Measurements from ENCODE around the gene C17orf114. TPM values are rescaled to one million over a fixed set of nuclear protein-coding genes. Genes with fewer than 3 reads are reported as not detected.

The C17orf114 gene

DNA sequence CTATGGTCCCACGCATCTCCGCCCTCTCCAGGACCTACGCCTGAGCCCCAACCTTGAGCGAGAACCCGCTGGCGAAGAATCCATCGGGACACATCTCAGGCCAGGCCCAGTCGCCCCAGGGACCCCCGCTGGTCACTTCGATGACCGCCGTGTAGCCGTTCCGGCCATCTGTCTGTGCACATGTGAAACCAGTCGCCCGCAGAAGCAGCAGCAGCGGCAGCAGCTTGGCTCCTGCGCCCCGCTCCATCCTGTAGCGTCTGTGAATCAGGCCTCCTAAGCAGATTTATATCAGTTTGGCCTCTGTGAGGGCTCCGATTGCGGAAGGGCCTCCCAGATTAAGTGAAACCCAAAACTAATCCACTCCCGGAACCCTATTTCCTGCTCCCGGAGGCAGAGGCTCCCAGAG lies 16.0 kb downstream of the C17orf114 start, which contains the start of gene VMO1:
Gene VMO1 (minus strand): TSS at position 259 of the 406 bp plus-strand sequence. CDS start 12 bp downstream, at position 247.
- DNase-seq, result no peak

DNA sequence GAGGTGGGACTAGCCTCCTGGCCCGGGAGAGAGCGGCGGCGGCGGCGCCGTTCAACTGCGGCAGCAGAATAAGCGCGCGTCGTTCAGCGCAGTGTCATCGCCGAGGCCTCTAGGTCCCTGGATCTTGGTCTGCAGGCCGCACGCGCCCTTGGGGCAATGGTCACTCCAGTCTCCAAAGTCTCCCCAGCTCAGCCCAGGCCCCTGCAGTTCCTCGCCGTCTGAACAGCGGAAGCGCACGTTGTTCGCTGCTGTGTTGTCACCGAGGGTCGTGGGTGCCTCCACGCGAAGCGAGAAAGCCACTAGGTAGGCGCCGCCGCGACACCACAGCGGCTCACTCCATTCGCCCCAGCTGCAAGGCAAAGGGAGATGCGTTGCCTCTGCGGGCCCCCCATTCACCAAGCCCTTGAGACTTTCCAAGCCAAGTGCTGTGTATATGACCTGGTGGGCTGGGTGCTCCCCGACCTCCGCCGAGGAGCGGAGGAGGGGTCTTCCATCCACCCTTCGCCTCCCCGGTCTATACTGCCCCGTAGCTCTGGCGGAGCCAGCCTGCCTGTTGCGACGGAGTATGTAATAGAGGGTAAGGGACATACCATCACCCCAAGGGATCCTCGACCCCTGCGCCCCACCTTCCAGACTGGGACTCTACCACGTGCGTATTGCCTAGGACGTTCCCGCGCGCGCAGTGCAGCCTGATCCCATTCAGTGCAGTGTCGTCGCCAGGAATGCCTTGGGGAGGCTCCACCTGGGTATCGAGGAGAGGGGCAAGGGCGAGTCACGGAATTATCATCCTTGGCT lies 16.6 kb downstream of the C17orf114 start:
- DNase-seq, result no peak

DNA sequence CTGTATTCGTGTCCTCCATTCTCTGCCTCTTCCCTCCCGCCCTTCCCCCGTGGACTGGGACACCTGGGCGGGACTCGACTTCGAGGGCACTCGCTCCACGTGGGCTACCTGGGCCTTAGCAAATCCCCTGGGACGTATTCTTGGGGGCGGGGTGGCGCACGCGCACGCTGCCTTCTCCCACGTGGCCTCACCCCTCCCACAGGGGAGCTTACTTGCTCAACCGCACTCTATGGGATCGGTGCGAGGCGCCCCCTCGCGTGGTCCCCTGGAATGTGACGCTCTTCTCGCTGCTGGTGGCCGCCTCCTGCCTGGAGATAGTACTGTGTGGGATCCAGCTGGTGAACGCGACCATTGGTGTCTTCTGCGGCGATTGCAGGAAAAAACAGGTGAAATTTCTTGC lies 19.5 kb downstream of the C17orf114 start:
- no peak for DNase-seq

DNA sequence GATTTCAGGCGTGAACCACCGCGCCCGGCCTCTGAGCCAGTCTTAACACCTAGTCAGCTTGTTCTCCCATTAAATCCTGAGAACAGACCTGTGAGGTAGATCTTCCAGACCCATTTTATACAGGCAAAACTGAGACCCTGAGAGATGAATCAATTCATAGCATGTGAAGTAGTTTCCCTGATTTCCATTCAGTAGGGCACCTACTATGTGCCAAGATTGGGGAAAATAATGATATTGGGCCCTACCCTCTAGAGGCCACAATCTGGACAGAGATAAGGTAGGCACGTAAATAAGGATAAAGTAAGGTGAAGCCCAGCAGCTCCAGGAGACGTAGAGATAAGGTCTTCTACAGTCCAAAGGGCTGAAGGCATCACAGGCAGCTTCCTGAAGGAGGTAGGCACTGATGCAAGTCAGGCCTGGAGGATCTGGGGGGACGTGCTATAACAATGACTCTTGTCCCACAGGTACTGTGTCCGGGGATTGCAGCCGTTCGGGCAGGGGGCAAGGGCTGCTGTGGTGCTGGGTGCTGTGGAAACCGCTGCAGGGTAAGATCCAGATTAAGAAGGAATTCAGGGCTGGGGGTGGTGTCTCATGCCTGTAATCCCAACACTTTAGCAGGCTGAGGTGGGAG lies 21.7 kb downstream of the C17orf114 start:
- no peak for DNase-seq

DNA sequence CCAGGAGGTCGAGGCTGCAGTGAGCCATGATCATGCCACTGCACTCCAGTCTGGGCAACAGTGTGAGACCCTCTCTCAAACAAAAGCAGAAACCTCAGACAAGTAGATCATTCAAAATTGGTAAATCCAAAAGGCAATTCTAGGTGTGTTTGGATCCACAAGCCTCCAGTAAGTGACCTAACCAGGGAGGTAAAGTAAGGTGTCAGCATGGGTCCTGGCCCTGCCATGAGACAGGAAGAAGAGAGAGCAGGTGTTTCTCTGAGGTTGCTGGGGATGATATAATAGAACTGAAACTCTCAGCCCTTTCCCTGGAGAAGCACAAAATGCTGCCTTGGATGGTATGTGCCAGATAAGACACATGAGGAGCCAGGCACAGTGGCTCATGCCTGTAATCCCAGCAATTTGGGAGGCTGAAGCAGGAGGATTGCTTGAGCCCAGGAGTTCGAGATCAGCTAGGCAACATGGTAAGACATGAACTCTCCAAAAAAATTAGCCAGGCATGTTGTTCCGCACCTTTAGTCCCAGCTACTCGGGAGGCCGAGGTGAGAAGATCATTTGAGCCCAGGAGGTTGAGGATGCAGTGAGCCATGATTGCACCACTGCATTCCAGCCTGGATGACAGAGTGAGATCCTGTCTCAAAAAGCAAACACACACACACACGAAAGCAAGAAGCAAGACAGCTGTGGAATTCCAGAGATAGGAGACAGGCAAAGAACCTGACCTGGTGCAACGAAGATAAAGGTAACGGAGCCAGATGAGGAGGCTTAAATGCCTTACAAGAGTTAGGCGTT lies 24.0 kb downstream of the C17orf114 start:
- DNase-seq, result no peak

DNA sequence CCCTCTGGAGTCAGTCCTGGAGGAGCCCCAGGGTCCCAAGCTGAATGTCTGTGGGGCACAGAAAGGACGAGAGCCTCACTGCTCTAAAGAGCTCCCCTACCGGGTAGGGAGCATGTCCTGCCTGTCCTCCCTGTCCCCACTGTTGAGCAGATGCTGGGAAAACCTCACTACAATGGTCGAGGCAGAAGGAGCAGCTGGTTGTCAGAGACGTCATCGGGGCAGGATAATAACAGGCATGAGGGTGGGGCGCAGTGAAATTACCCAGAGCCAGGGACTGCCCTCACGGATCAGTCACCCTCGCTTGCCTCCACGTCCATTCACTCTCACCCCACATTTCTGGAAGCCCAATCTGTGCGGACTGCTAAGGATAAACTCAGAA lies 29.9 kb downstream of the C17orf114 start:
- DNase-seq, result no peak

DNA sequence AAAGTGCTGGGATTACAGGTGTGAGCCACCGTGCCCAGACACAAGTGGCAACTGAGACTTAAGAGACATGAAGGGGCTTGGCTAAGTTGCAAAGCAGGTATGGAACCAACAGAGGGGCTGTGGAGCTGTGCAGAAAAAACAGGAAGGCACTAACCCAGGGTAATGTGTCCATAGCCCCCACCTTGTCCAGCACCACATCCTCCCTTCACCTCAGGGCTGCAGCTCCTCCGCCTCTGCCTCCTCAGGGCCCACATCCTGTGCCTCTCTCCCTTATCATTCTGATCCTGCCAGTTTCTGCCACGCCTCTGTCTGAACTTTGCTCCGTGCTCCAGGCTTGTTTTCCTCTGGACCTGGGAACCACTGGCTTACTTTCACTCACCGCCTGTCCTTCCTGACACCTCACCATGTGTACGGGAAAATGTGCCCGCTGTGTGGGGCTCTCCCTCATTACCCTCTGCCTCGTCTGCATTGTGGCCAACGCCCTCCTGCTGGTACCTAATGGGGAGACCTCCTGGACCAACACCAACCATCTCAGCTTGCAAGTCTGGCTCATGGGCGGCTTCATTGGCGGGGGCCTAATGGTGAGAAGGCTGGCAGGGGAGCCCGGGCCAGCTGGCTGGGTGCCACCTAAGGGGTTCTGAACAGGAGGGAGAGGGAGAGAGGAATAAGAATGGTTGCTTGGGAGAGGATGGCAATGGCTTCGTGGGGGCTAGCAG lies 30.5 kb downstream of the C17orf114 start, which contains the start of gene TM4SF5:
Gene TM4SF5 (plus strand): TSS at position 368 of the 716 bp plus-strand sequence. CDS start 37 bp downstream, at position 405.
- DNase-seq, result no peak

DNA sequence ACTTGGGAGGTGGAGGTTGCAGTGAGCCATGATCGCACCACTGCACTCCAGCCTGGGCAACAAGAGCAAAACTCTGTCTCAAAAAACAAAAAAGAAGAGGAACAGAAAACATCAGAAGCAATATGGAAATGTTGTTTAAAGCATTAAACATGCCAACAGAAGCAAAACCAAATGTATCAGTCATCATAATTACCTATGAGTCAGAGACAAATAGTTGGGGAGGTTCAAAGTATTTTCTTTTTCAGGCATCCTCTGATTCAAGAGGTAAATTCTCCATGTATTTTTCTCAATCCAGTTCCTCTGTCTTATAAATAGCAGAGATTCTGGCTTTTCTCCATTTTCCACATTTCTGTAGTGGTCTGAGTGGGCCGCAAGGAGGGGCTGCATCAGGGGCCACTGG lies 32.5 kb downstream of the C17orf114 start:
- DNase-seq, result no peak

DNA sequence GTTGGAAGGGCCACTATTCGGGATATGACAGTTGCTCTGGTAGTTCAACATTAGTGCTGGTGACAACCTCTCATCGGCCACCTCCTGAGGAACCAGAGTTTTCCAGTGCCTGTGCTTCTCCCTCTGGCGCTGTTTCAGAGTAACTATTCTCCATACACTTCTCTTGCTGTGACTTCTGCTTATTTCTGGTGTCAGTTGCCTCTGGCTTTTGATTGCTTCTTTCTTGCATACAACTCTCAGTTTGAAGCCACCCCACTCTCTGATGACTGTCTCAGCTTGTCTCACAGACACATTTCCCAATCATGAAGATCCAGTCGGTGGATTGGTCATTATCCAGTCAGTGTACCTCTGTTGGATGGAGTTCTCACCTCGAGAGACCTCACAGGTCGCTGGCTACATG lies 33.8 kb downstream of the C17orf114 start:
- no peak for DNase-seq

DNA sequence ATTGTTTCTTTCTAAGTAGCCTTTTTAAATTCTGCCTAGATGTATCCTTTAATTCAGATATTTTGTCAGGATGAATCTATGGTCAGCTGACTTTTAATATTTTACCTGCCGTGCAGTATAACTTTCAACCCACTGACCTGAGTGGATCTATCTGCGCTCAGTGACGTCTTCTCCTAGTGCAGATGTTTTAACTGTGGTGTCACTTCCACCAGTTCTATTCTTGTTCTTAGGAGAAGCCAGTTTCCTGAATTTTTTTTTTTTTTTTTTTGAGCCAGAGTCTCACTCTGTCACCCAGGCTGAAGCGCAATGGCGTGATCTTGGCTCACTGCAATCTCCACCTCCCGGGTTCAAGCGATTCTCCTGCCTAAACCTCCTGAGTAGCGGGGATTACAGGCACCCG lies 35.4 kb downstream of the C17orf114 start:
- no peak for DNase-seq

DNA sequence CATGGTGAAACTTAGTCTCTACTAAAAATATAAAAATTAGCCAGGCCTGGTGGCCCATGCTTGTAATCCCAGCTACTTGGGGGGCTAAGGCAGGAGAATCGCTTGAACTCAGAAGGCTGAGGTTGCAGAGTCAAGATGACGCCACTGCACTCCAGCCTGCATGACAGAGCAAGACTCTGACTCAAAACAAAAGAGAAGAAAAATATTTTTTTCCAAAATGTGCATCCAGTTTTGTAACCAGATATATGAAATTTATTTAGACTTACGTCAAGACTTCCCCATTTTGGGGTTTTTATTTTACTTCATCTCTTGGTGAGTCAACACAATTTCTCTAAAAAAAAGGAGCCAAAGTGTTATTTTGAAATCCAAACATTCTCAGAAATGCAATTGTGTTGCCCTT lies 35.9 kb downstream of the C17orf114 start:
- no peak for DNase-seq

DNA sequence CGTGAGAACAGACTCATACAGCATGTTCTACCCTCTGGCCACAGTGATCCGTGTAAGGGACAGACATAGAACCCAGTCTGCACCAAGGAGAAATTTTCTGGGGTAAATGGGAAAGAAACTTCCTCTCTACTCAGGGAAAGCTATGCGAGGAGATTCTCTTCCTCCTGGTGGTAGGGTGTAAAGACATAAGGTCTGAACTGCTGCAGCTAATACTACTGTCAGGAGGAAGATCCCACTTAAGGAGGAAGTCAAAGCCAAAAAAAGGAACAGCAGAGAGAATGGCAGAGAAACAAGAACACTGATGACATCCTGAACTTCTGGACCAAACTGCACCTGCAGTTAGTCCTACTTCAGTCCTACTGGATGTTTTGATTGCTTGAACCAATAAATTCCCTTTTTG lies 37.5 kb downstream of the C17orf114 start:
- DNase-seq, result no peak

DNA sequence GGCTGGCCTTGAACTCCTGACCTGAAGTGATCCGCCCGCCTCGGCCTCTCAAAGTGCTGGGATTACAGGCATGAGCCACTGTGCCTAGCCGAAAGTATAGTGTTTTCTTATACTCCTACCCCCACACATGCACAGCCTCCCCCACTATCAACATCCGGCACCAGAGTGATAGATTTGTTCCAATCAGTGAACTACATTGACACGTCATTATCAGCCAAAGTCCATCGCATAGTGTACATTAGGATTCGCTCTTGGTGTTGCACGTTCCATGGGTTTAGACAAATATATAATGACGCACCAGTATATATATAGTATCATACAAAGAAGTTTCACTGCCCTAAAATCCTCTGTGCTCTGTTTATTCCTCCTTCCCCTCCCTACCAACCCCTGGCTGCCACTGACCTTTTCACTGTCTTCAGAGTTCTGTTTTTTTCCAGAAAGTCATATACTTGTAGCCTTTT lies 42.3 kb downstream of the C17orf114 start:
- DNase-seq, result no peak

DNA sequence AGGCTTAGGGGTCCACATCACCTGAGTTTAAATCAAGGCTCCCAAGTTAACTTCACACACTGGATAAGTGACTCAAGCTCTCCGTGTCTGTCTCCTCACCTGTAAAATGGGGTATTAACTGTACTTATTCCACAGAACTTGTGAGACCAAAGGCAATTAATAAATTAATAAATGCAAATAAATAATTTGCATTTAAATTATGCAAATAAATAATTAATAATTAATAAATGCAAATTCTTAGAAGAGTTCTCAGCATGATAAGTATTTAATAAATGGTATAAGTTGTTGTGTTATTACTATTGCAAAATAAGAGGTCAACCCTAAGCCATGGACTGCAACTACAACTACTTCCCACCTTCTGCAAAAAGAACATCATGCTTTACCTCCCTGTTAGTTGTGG lies 48.7 kb downstream of the C17orf114 start:
- DNase-seq, result no peak

DNA sequence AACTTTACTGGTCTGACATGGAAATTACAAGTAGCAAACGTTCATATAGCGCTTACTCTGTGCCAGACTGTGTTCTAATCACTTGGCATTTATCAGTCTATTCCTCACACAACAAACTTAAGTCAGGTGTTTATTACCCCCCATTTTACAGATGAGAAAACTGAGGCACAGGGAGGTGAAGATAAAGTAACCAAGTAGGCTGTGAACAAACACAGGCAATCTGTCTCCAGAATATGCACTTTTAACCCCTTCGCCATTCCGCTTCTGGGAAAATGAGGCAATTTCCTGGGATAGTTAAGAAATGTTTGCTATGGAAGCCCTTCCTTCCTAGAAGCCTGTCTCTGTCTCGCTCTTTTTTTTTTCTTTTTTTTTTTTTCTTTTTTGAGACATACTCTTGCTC lies 50.2 kb downstream of the C17orf114 start:
- DNase-seq, result no peak

Other genes starting within 250 kb of the C17orf114 start
- gene MYBBP1A, start 246.9 kb downstream of the C17orf114 start, total RNA-seq, result 28.5 TPM
- gene GGT6, start 241.8 kb downstream of the C17orf114 start, total RNA-seq, result not detected
- gene SMTNL2, start 217.8 kb downstream of the C17orf114 start, total RNA-seq, result 3.7 TPM
- not detected for gene ALOX15, start 160.7 kb downstream of the C17orf114 start, total RNA-seq
- gene PELP1, start 98.2 kb downstream of the C17orf114 start, total RNA-seq, result 33.5 TPM
- 10.5 TPM for gene ARRB2, start 91.7 kb downstream of the C17orf114 start, total RNA-seq
- gene MED11, start 70.9 kb downstream of the C17orf114 start, total RNA-seq, result 5.6 TPM
- gene ZMYND15, start 62.5 kb downstream of the C17orf114 start, total RNA-seq, result 0.31 TPM
- gene CXCL16, start 62.4 kb downstream of the C17orf114 start, total RNA-seq, result 1.2 TPM
- not detected for gene TM4SF5, start 30.4 kb downstream of the C17orf114 start, total RNA-seq
- gene VMO1, start 16.0 kb downstream of the C17orf114 start, total RNA-seq, result 0.62 TPM
- gene GLTPD2, start 13.4 kb downstream of the C17orf114 start, total RNA-seq, result not detected
- gene PSMB6, start 6.2 kb downstream of the C17orf114 start, total RNA-seq, result 64.4 TPM
- gene PLD2, start 4.8 kb upstream of the C17orf114 start, total RNA-seq, result 6.1 TPM
- gene MINK1, start 31.0 kb upstream of the C17orf114 start, total RNA-seq, result 18.4 TPM
- gene C17orf107, start 97.2 kb upstream of the C17orf114 start, total RNA-seq, result 6.9 TPM
- gene CHRNE, start 100.8 kb upstream of the C17orf114 start, total RNA-seq, result 0.62 TPM
- gene GP1BA, start 129.9 kb upstream of the C17orf114 start, total RNA-seq, result not detected
- 44.6 TPM for gene SLC25A11, start 137.7 kb upstream of the C17orf114 start, total RNA-seq
- 10.3 TPM for gene RNF167, start 137.9 kb upstream of the C17orf114 start, total RNA-seq
- gene PFN1, start 146.2 kb upstream of the C17orf114 start, total RNA-seq, result 53.0 TPM
- gene ENO3, start 148.8 kb upstream of the C17orf114 start, total RNA-seq, result 2.3 TPM
- gene SPAG7, start 165.5 kb upstream of the C17orf114 start, total RNA-seq, result 21.1 TPM
- gene CAMTA2, start 185.3 kb upstream of the C17orf114 start, total RNA-seq, result 5.1 TPM
- 0.31 TPM for gene INCA1, start 195.2 kb upstream of the C17orf114 start, total RNA-seq
- 12.5 TPM for gene KIF1C, start 195.6 kb upstream of the C17orf114 start, total RNA-seq
- not detected for gene SLC52A1, start 233.1 kb upstream of the C17orf114 start, total RNA-seq